ENCODE data around the gene TUBGCP2. TPM values are rescaled to one million over a fixed set of nuclear protein-coding genes. Genes with fewer than 3 reads are reported as not detected.
A peak's percentile ranks its signal among the peaks of the same experiment; 100 is the strongest.

Gene TUBGCP2
- total and polyA plus RNA-seq, 2 of the 13 experiments (the other 11 are each of a cell fraction or from before 2014, with no cell fraction given): 21.3 to 34.5 TPM

GRCh38 chr10:133308421-133309099 is at the start of gene TUBGCP2, which contains the start of gene ZNF511 (continued):
- TF ChIP-seq CEBPB (IDR thresholded peaks at IDR 0.05; ENCODE audit: borderline replicate concordance, low read depth, low read length): no peak
- TF ChIP-seq SMC3 (IDR thresholded peaks at IDR 0.05; ENCODE audit: low read length): no peak
- TF ChIP-seq HOXD1 (CRISPR knock-in tag; IDR thresholded peaks at IDR 0.05): no peak
- TF ChIP-seq SRSF4 (IDR thresholded peaks at IDR 0.05; ENCODE audit: low read depth, low read length, poor library complexity, severe bottlenecking): no peak
- no peak for TF ChIP-seq PBX3 (CRISPR knock-in tag; IDR thresholded peaks at IDR 0.05; ENCODE audit: borderline replicate concordance)
- no peak for TF ChIP-seq NFKBIZ (CRISPR knock-in tag; IDR thresholded peaks at IDR 0.05)
- TF ChIP-seq DR1 (CRISPR knock-in tag; IDR thresholded peaks at IDR 0.05): 0 out of 2 replicates have a peak, but pooled peaks have one; percentile 8
- TF ChIP-seq ZNF672 (CRISPR knock-in tag; IDR thresholded peaks at IDR 0.05): no peak
- TF ChIP-seq FOXJ3 (CRISPR knock-in tag; IDR thresholded peaks at IDR 0.05; ENCODE audit: borderline replicate concordance): no peak
- no peak for TF ChIP-seq HDAC2 (CRISPR knock-in tag; IDR thresholded peaks at IDR 0.05)
- no peak for TF ChIP-seq MXD4 (CRISPR knock-in tag; IDR thresholded peaks at IDR 0.05)
- no peak for TF ChIP-seq FOXO4 (CRISPR knock-in tag; conservative IDR thresholded peaks at IDR 0.05)
- TF ChIP-seq ZFP62 (CRISPR knock-in tag; IDR thresholded peaks at IDR 0.05): no peak
- TF ChIP-seq, protein P1, sequence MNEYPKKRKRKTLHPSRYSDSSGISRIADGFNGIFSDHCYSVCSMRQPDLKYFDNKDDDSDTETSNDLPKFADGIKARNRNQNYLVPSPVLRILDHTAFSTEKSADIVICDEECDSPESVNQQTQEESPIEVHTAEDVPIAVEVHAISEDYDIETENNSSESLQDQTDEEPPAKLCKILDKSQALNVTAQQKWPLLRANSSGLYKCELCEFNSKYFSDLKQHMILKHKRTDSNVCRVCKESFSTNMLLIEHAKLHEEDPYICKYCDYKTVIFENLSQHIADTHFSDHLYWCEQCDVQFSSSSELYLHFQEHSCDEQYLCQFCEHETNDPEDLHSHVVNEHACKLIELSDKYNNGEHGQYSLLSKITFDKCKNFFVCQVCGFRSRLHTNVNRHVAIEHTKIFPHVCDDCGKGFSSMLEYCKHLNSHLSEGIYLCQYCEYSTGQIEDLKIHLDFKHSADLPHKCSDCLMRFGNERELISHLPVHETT (CRISPR knock-in tag; conservative IDR thresholded peaks at IDR 0.05): peak; percentile 40; the same call in 1 of the 2 replicates
- TF ChIP-seq SRF (IDR thresholded peaks at IDR 0.05; ENCODE audit: low read depth, low read length): no peak
- no peak for TF ChIP-seq ZSCAN9 (CRISPR knock-in tag; IDR thresholded peaks at IDR 0.05; ENCODE audit: borderline replicate concordance)
- 0 out of 2 replicates have a peak, but pooled peaks have one; percentile 14 for TF ChIP-seq NFKB2 (CRISPR knock-in tag; IDR thresholded peaks at IDR 0.05; ENCODE audit: borderline replicate concordance)
- TF ChIP-seq ZMYM2 (CRISPR knock-in tag; IDR thresholded peaks at IDR 0.05): no peak
- no peak for TF ChIP-seq SMARCC2 (IDR thresholded peaks at IDR 0.05)
- no peak; the same call in 1 of the 2 replicates for TF ChIP-seq ZNF704 (CRISPR knock-in tag; IDR thresholded peaks at IDR 0.05; ENCODE audit: borderline replicate concordance)
- TF ChIP-seq ZKSCAN5 (CRISPR knock-in tag; IDR thresholded peaks at IDR 0.05): no peak
- TF ChIP-seq EHMT2 (IDR thresholded peaks at IDR 0.05; ENCODE audit: borderline replicate concordance, low read depth, low read length): no peak
- TF ChIP-seq ZNF124 (CRISPR knock-in tag; IDR thresholded peaks at IDR 0.05): no peak
- TF ChIP-seq CBX1 (IDR thresholded peaks at IDR 0.05; ENCODE audit: low read depth): no peak
- TF ChIP-seq, protein P2, sequence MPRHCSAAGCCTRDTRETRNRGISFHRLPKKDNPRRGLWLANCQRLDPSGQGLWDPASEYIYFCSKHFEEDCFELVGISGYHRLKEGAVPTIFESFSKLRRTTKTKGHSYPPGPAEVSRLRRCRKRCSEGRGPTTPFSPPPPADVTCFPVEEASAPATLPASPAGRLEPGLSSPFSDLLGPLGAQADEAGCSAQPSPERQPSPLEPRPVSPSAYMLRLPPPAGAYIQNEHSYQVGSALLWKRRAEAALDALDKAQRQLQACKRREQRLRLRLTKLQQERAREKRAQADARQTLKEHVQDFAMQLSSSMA (CRISPR knock-in tag; IDR thresholded peaks at IDR 0.05): 0 out of 2 replicates have a peak, but pooled peaks have one; percentile 4
- TF ChIP-seq ZNF878 (CRISPR knock-in tag; IDR thresholded peaks at IDR 0.05): no peak
- no peak; the same call in 1 of the 2 replicates for TF ChIP-seq POGZ (CRISPR knock-in tag; IDR thresholded peaks at IDR 0.05)
